ENCODE results near the gene PKM.

PKM gene

DNA sequence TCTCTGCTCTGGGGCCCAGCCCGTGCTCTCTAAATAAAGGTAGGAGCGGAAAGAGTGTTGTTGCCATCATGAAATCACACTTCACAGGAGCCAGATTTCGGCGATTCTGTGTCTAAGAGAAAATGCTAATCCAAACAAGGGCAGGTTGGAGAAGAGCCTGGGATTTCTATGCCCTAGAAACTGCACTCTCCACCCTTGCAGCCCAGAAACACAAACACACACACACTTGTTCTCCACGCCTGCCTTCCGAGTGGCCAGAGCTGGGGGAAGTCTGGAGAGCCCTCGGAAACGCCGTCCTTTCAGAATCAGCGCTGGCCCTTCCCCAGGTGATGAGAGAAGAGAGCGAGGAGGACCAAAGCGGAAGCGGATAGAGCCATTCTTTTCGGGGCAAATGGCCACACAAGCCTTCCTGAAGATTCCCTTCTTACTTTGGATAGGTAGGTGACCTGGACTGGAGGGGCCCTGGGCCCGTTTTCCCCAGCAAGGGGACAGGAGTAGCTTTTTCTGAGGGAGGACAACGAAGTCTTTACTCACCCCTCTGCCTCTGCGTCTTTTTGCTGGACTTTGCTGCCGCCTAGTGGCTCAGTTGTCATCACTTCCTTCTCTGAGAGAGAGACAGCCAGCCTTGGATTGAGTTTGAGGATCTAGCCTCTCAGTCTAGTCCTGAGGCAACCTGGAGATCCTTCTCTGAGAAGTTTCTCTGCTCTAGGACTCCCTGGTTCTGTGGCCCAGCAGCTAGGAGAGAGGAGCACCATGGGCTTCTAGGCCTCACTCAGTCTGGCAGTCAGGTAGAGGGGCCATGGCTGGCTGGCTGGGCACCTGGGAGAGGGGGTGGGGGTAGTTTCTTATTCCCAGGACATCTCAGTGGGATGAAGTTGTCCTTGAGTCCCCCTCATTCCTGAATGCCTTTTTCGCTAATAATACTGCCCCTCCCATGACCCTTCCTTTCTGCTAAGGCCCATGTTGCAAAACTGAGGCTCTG, 75.1 kb downstream of the PKM start:
- DNase-seq (ENCODE audit: low spot score), result peak; percentile 95

- peak; percentile 75 for DNase-seq (ENCODE audit: low spot score)
Observed at GRCh38 chr15:72155003-72155621, 75.9 kb downstream of the PKM start.

DNA sequence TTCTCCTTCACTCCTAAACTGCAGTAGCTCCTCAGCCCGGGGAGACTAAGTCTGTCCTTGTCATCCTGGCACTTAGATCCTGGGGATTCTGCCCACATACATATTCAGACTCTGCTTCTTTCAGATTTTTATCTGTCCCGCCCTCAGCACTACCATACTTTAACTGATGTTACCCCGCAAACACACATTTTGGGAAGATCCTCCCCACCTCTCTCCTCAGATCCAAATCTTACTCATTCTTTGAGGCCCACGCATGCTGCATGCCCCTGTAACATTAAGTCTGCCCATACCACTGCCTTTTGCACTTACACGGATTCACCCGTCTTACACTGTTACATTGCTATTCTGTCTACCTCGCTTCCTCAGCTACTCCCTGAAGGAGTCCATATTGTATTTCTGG, 76.7 kb downstream of the PKM start:
- no peak for DNase-seq (ENCODE audit: low spot score)

DNA sequence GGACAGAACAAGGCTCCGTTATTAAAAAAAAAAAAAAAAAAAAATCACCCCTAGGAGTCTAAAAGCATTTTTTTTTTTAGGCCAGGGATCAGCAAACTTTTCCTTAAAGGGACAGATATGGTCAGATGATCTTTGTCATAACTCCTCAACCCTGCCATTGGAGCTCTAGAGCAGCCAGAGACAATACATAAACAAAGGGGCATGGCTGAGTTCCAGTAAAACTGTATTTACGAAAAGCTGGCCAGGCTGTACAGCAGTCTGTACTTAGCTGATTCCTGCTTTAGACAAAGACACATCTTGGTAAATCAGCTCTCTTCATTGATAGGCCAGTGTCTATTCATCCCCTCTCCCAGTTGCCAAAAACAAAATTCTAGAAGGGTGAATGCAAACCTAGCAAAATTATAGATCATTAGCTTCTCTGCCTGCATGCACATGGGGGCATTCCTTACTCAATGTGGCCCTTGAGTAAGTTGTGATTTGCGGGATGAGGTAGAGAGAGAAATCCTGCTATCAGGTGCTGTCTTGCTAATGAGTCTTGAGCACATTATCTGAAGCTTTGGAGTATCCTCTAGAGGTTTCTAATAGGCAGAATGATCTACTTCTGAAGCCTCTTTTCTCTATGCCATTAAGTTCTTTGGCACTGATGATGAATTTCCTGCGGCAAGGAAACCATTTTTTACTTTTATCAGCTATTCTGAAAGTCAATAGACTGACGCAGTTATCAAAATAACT, 77.6 kb downstream of the PKM start:
- DNase-seq (ENCODE audit: low spot score), result no peak
